ENCODE measurements around the gene RPL13A. TPM values are rescaled to one million over a fixed set of nuclear protein-coding genes. Genes with fewer than 3 reads are reported as not detected.
A peak's percentile ranks its signal among the peaks of the same experiment; 100 is the strongest.

Gene RPL13A
- 10,979 TPM for polyA plus RNA-seq (2012; ENCODE audit: insufficient read length, low read depth)

GRCh38 chr19:49487277-49488045, at the start of gene RPL13A:
TSS of gene RPL13A (plus strand) at chr19:49487608. CDS start at chr19:49487630, 22 bp downstream.
- no peak for TF ChIP-seq FOXP2 (optimal IDR thresholded peaks at IDR 0.05; ENCODE audit: borderline replicate concordance, extremely low read depth, extremely low read length, insufficient read depth)
- peak in 1 of 2 experiments; percentile 85; a peak in 2 of 4 replicates for TF ChIP-seq REST (IDR thresholded peaks at IDR 0.05; ENCODE audit: insufficient read depth in 1 of 2, low read depth in 2 of 2, low read length in 2 of 2)
- peak; percentile 97 for TF ChIP-seq SIN3A (IDR thresholded peaks at IDR 0.05; ENCODE audit: borderline replicate concordance, insufficient read depth, low read length)
- peak; percentile 100 for TF ChIP-seq POLR2AphosphoS5 (IDR thresholded peaks at IDR 0.05; ENCODE audit: low read depth, low read length)
- TF ChIP-seq TAF1 (IDR thresholded peaks at IDR 0.05; ENCODE audit: borderline replicate concordance, insufficient read depth, low read length) = peak; percentile 100

GRCh38 chr19:49438261-49438660, 49.1 kb upstream of the RPL13A start:
- TF ChIP-seq FOXP2 (optimal IDR thresholded peaks at IDR 0.05; ENCODE audit: borderline replicate concordance, extremely low read depth, extremely low read length, insufficient read depth) (no peak), REST (IDR thresholded peaks at IDR 0.05; ENCODE audit: insufficient read depth in 1 of 2, low read depth in 2 of 2, low read length in 2 of 2) (no peak), SIN3A (IDR thresholded peaks at IDR 0.05; ENCODE audit: borderline replicate concordance, insufficient read depth, low read length) (no peak), TAF1 (IDR thresholded peaks at IDR 0.05; ENCODE audit: borderline replicate concordance, insufficient read depth, low read length) (no peak), POLR2AphosphoS5 (IDR thresholded peaks at IDR 0.05; ENCODE audit: low read depth, low read length) (no peak)

- TF ChIP-seq SIN3A (IDR thresholded peaks at IDR 0.05; ENCODE audit: borderline replicate concordance, insufficient read depth, low read length) = no peak
- no peak for TF ChIP-seq POLR2AphosphoS5 (IDR thresholded peaks at IDR 0.05; ENCODE audit: low read depth, low read length)
- TF ChIP-seq FOXP2 (optimal IDR thresholded peaks at IDR 0.05; ENCODE audit: borderline replicate concordance, extremely low read depth, extremely low read length, insufficient read depth) = no peak
- no peak for TF ChIP-seq TAF1 (IDR thresholded peaks at IDR 0.05; ENCODE audit: borderline replicate concordance, insufficient read depth, low read length)
- TF ChIP-seq REST (IDR thresholded peaks at IDR 0.05; ENCODE audit: insufficient read depth in 1 of 2, low read depth in 2 of 2, low read length in 2 of 2) = no peak
Observed at GRCh38 chr19:49439836-49440235, 47.6 kb upstream of the RPL13A start.

GRCh38 chr19:49440439-49441209, 46.8 kb upstream of the RPL13A start:
- TF ChIP-seq FOXP2 (optimal IDR thresholded peaks at IDR 0.05; ENCODE audit: borderline replicate concordance, extremely low read depth, extremely low read length, insufficient read depth) (no peak), POLR2AphosphoS5 (IDR thresholded peaks at IDR 0.05; ENCODE audit: low read depth, low read length) (no peak), REST (IDR thresholded peaks at IDR 0.05; ENCODE audit: insufficient read depth in 1 of 2, low read depth in 2 of 2, low read length in 2 of 2) (no peak), TAF1 (IDR thresholded peaks at IDR 0.05; ENCODE audit: borderline replicate concordance, insufficient read depth, low read length) (no peak), SIN3A (IDR thresholded peaks at IDR 0.05; ENCODE audit: borderline replicate concordance, insufficient read depth, low read length) (no peak)
